GM23248 (cell line): ENCODE data around the gene CCDC9.

Experiments used
- EZH2 ChIP-seq: fragments of 200-600 bp; sonication (generic); IDR thresholded peaks from 2 replicates; pipeline ENCODE4 v1.6.1; 2018; ENCODE audit warnings: antibody characterized with exemption, mild to moderate bottlenecking; ENCODE audit not compliant: insufficient read depth, poor library complexity, severe bottlenecking
- EZH2phosphoT487 ChIP-seq: fragments of 200-600 bp; sonication (generic); IDR thresholded peaks from 2 replicates; pipeline ENCODE4 v1.6.1; 2018; ENCODE audit warnings: antibody characterized with exemption, moderate library complexity, mild to moderate bottlenecking, low read depth; ENCODE audit not compliant: insufficient read depth

- TF ChIP-seq EZH2phosphoT487 = no peak
- no peak for TF ChIP-seq EZH2
Observed at GRCh38 chr19:47229676-47230053, 26.7 kb upstream of the CCDC9 start.
